GM12892 (cell line): Measurements from ENCODE around the gene RRBP1.

ENCODE experiments used
- POLR2A ChIP-seq: IDR thresholded peaks from 2 replicates; pipeline ENCODE4 v1.6.1; 2011; ENCODE audit warnings: low read depth, low read length, control low read depth
- POLR2AphosphoS5 ChIP-seq: IDR thresholded peaks from 2 replicates; pipeline ENCODE4 v1.6.1; 2011; ENCODE audit warnings: low read depth, low read length, control low read depth
- TAF1 ChIP-seq: IDR thresholded peaks from 2 replicates; pipeline ENCODE4 v1.6.1; 2011; ENCODE audit warnings: low read depth, mild to moderate bottlenecking, control low read depth, low read length, borderline replicate concordance

DNA sequence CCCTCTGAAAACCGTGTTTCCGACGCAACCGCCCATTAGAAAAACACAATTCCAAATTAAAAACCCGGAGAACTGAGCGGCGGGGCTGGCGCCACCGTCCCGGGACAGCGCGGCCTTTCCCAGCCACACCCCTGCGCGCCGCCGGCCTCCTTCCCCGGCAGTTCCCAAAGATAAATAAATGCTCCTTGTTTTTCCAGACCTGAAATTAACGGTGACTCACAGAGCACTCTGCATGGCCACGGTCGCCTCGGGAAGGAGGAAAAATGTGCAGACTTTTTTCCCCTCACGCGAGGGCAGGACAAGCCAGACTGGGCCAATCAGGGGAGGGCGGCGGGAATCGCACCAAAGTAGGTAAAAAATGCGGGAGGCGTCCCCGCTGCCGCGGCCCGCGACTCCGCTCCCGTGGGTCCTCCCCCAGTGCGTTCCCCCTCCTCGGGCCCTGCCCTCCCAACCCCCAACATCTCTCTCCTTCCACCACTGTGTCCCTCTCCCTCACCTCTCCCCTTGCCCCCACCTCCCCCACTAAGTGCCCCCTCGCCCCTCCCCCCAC lies 113.0 kb downstream of the RRBP1 start:
- TF ChIP-seq POLR2A, result no peak
- TF ChIP-seq POLR2AphosphoS5, result no peak
- no peak for TF ChIP-seq TAF1
